Stimulated activated naive CD8-positive, alpha-beta T cell treated with anti-CD3 and anti-CD28 coated beads, Interleukin-15, amount 100 ng/mL, for 72 hours (primary cell): ENCODE results near the gene TIGD1.
A peak's percentile ranks its signal among the peaks of the same experiment; 100 is the strongest.
"Not testable (repeated sequence)": the region's sequence is repeated elsewhere in the genome, so short reads cannot be mapped to it uniquely, and the experiment has no call there.

Experiments
- ATAC-seq: fragments of 150-1000 bp; cut with Tn5 transposase; 2 replicates; pipeline ENCODE4 v1.10.0; 2021; ENCODE audit warnings: mild to moderate bottlenecking, moderate library complexity
- DNase-seq, 2 donors: peaks; one replicate each; pipeline ENCODE4 v3.0.0; 2021 to 2022
- H3K27ac Mint-ChIP-seq, 2 donors: one replicate each; pipeline ENCODE4 v1.8.0; 2022; ENCODE audit warnings: mild to moderate bottlenecking in 2 of 2, mixed read lengths in 2 of 2, moderate library complexity in 2 of 2
- H3K27me3 Mint-ChIP-seq: one replicate; pipeline ENCODE4 v1.8.0; 2022; ENCODE audit warnings: mixed read lengths
- H3K4me1 Mint-ChIP-seq: one replicate; pipeline ENCODE4 v1.8.0; 2022; ENCODE audit warnings: mild to moderate bottlenecking, mixed read lengths
- H3K4me3 Mint-ChIP-seq, 2 donors: one replicate each; pipeline ENCODE4 v1.8.0; 2022; ENCODE audit warnings: mild to moderate bottlenecking in 2 of 2, mixed read lengths in 2 of 2, moderate library complexity in 1 of 2
- H3K9me3 Mint-ChIP-seq, 2 donors: one replicate each; pipeline ENCODE4 v1.8.0; 2022; ENCODE audit warnings: mixed read lengths in 2 of 2

Gene TIGD1

GRCh38 chr2:232535761-232536530 is 14.4 kb downstream of the TIGD1 start:
- DNase-seq (no peak), ATAC-seq (no peak)
- H3K4me1 Mint-ChIP-seq: peaks cover 14% of the 10 kb centered on the region
- no peak overlapping the region for H3K4me3 Mint-ChIP-seq
- no peak overlapping the region for H3K27ac Mint-ChIP-seq
- no peaks in the 10 kb centered on the region for H3K9me3 Mint-ChIP-seq
- H3K27me3 Mint-ChIP-seq: peaks cover 55% of the 10 kb centered on the region

- peaks cover 64% of the 10 kb centered on the region for H3K27me3 Mint-ChIP-seq
- no peak overlapping the region for H3K27ac Mint-ChIP-seq
- ATAC-seq: no peak
- peaks cover 14% of the 10 kb centered on the region for H3K4me1 Mint-ChIP-seq
- DNase-seq: no peak
- H3K9me3 Mint-ChIP-seq: no peaks in the 10 kb centered on the region
- H3K4me3 Mint-ChIP-seq: no peak overlapping the region
These were observed 15.3 kb downstream of the TIGD1 start for GRCh38 chr2:232534940-232535651.

GRCh38 chr2:232533944-232534710 is 16.2 kb downstream of the TIGD1 start:
- peaks cover 69% of the 10 kb centered on the region for H3K27me3 Mint-ChIP-seq
- ATAC-seq (no peak), DNase-seq (no peak)
- peaks cover 14% of the 10 kb centered on the region for H3K4me1 Mint-ChIP-seq
- no peak overlapping the region for H3K27ac Mint-ChIP-seq
- H3K9me3 Mint-ChIP-seq: no peaks in the 10 kb centered on the region
- no peak overlapping the region for H3K4me3 Mint-ChIP-seq

GRCh38 chr2:232532821-232533220 is 17.5 kb downstream of the TIGD1 start:
- H3K4me3 Mint-ChIP-seq, ATAC-seq, H3K27ac Mint-ChIP-seq, H3K9me3 Mint-ChIP-seq, DNase-seq: not testable (repeated sequence)
- peaks cover 15% of the 10 kb centered on the region for H3K4me1 Mint-ChIP-seq
- H3K27me3 Mint-ChIP-seq: peaks cover 69% of the 10 kb centered on the region

GRCh38 chr2:232532419-232532818 is 17.9 kb downstream of the TIGD1 start:
- H3K4me1 Mint-ChIP-seq: peaks cover 15% of the 10 kb centered on the region
- H3K9me3 Mint-ChIP-seq: no peaks in the 10 kb centered on the region
- no peak overlapping the region for H3K27ac Mint-ChIP-seq
- H3K27me3 Mint-ChIP-seq: peaks cover 69% of the 10 kb centered on the region
- DNase-seq (no peak), ATAC-seq (no peak)
- no peak overlapping the region for H3K4me3 Mint-ChIP-seq

- no peaks in the 10 kb centered on the region for H3K9me3 Mint-ChIP-seq
- DNase-seq (no peak), ATAC-seq (no peak)
- H3K4me3 Mint-ChIP-seq: no peak overlapping the region
- H3K27me3 Mint-ChIP-seq: peaks cover 73% of the 10 kb centered on the region
- H3K4me1 Mint-ChIP-seq: peaks cover 15% of the 10 kb centered on the region
- H3K27ac Mint-ChIP-seq: peak overlapping the region in 1 of 2 donors; percentile 92
These were observed 19.6 kb downstream of the TIGD1 start for GRCh38 chr2:232530626-232531260.

- peaks cover 67% of the 10 kb centered on the region for H3K27me3 Mint-ChIP-seq
- H3K27ac Mint-ChIP-seq: no peak overlapping the region
- H3K4me1 Mint-ChIP-seq: peaks cover 15% of the 10 kb centered on the region
- no peak overlapping the region for H3K4me3 Mint-ChIP-seq
- ATAC-seq (no peak), DNase-seq (no peak)
- H3K9me3 Mint-ChIP-seq: no peaks in the 10 kb centered on the region
These were observed 20.4 kb downstream of the TIGD1 start for GRCh38 chr2:232529806-232530547.

GRCh38 chr2:232528746-232529460 is 21.5 kb downstream of the TIGD1 start:
- Mint-ChIP-seq H3K4me3 (peak overlapping the region in 1 of 2 donors; percentile 6), H3K4me1 (peaks cover 22% of the 10 kb centered on the region), H3K27me3 (peaks cover 74% of the 10 kb centered on the region), H3K9me3 (no peaks in the 10 kb centered on the region), H3K27ac (peak overlapping the region in 1 of 2 donors; percentile 3)
- no peak for DNase-seq
- peak; percentile 21 for ATAC-seq

- H3K27ac Mint-ChIP-seq: peak overlapping the region in 1 of 2 donors; percentile 13
- H3K27me3 Mint-ChIP-seq: peaks cover 74% of the 10 kb centered on the region
- ATAC-seq: no peak
- H3K4me3 Mint-ChIP-seq: no peak overlapping the region
- H3K4me1 Mint-ChIP-seq: peaks cover 27% of the 10 kb centered on the region
- no peak for DNase-seq
- H3K9me3 Mint-ChIP-seq: no peaks in the 10 kb centered on the region
These were observed 22.4 kb downstream of the TIGD1 start for GRCh38 chr2:232527905-232528470.

GRCh38 chr2:232526372-232526941 is 23.9 kb downstream of the TIGD1 start:
- peaks cover 37% of the 10 kb centered on the region for H3K4me1 Mint-ChIP-seq
- no peak overlapping the region for H3K4me3 Mint-ChIP-seq
- H3K27ac Mint-ChIP-seq: no peak overlapping the region
- peaks cover 76% of the 10 kb centered on the region for H3K27me3 Mint-ChIP-seq
- H3K9me3 Mint-ChIP-seq: no peaks in the 10 kb centered on the region
- ATAC-seq: no peak
- DNase-seq: no peak

GRCh38 chr2:232525791-232526371 is 24.5 kb downstream of the TIGD1 start, which contains the start of gene CHRND:
Gene CHRND (plus strand): TSS chr2:232526160. CDS start chr2:232526216, 56 bp downstream.
- DNase-seq (no peak), ATAC-seq (peak; percentile 3)
- H3K27me3 Mint-ChIP-seq: peaks cover 76% of the 10 kb centered on the region
- no peaks in the 10 kb centered on the region for H3K9me3 Mint-ChIP-seq
- peaks cover 40% of the 10 kb centered on the region for H3K4me1 Mint-ChIP-seq
- H3K4me3 Mint-ChIP-seq: no peak within 1 kb of the TSS
- H3K27ac Mint-ChIP-seq: no peak within 1 kb of the TSS

GRCh38 chr2:232525199-232525598 is 25.2 kb downstream of the TIGD1 start:
- Mint-ChIP-seq H3K27ac (no peak overlapping the region), H3K9me3 (no peaks in the 10 kb centered on the region), H3K4me3 (no peak overlapping the region), H3K27me3 (peaks cover 76% of the 10 kb centered on the region), H3K4me1 (peaks cover 40% of the 10 kb centered on the region)
- DNase-seq: no peak
- ATAC-seq: no peak

GRCh38 chr2:232524771-232525170 is 25.6 kb downstream of the TIGD1 start:
- DNase-seq (no peak), ATAC-seq (no peak)
- Mint-ChIP-seq H3K4me1 (peaks cover 40% of the 10 kb centered on the region), H3K4me3 (no peak overlapping the region), H3K27me3 (peaks cover 76% of the 10 kb centered on the region), H3K9me3 (no peaks in the 10 kb centered on the region), H3K27ac (no peak overlapping the region)
